Left colon (tissue), 2 donors: ENCODE results near the gene PCED1B. TPM values are rescaled to one million over a fixed set of nuclear protein-coding genes. Genes with fewer than 3 reads are reported as not detected.
"Not testable (repeated sequence)": the region's sequence is repeated elsewhere in the genome, so short reads cannot be mapped to it uniquely, and the experiment has no call there.

Experiments used
- ATAC-seq: fragments of 200-7000 bp; cut with Tn5 transposase; one replicate; pipeline ENCODE4 v1.9.1; 2020; ENCODE audit warnings: mild to moderate bottlenecking, moderate library complexity
- DNase-seq, 2 donors: peaks; one replicate each; pipeline ENCODE4 v3.0.0-alpha.2; 2020
- intact Hi-C, 2 donors: fragments of 100-400 bp; cut with DNase I in 1 of 2; cut with micrococcal nuclease in 1 of 2; formaldehyde crosslinking; loops; one replicate each; pipeline versions ENCODE4 v1.11.2 to v1.14.0; 2022; cut with DNase I, micrococcal nuclease
- microRNA-seq, 2 donors: library from miRNA; unstranded; fragments of <30 nt; microRNA quantifications; one replicate each; pipeline versions ENCODE4 v1.1.0 to v1.2.0, GENCODE V29; 2020
- total RNA-seq, 2 donors: library from RNA; stranded (reverse); fragmentation: NEBNext Ultra II Directional; extraction: Animal tissue kit (Norgen Biotek cat#: 25700); gene quantifications; one replicate each; pipeline ENCODE4 v1.2.1, GENCODE V29; 2021
- donor health status: DM: no; HTN: no; CAD: no.
- donor health status: DM: yes; HTN: yes; CAD: no.

PCED1B gene
- total RNA-seq, 2 donors from 2014 or later: 1.0 to 3.3 TPM

DNA sequence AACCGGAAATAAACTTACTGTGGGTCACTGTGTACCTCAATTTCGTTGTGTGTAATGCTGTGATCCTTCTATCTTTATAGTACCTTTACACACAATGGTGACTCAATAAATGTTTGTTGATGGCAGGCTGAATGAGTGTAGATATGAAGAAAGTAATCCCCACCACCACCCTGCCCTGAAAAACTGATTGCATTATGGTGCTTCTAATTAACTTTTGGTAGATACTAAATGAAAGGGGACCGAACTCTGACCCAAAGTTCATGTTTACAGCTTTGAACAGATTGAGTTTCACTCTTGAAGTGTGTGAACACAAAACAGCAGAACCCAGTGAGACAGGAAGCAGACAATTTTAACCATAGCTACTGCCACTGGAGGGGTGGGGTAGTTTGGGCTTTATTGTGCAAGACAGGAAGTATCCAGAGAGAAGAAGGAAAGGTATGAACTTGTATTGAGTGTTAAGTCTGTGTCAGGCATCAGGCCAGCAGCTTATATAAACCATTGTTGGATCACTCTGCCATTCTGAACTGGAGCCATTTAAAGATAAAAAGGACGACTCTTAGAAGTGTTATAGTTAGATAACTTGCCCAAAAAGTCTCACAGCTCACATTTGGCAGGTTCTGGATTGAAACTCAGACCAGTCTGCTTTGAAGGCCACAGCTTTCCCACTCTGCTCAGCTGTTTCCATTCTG lies 197.3 kb downstream of the PCED1B start:
- intact Hi-C loops: no loop called here
- DNase-seq: peak; percentile 51 to 70
- peak; percentile 95 for ATAC-seq

GRCh38 chr12:47277972-47278448 lies 198.6 kb downstream of the PCED1B start:
- intact Hi-C loops: no loop called here
- DNase-seq (no peak), ATAC-seq (peak; percentile 29)

DNA sequence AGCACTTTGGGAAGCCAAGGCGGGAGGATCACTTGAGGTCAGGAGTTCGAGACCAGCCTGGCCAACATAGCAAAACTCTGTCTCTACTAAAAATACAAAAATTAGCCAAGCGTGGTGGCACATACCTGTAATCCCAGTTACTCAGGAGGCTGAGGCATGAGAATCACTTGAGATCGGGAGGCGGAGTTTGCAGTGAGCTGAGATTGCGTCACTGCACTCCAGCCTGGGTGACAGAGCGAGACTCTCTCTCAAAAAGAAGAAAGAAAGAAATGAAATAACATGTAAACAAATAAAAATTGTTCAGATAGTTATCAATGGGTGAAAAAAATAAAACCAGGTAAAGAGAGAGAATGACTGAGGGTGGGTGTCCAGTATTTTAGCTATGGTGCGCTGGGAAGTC lies 200.3 kb downstream of the PCED1B start:
- intact Hi-C loops: loop anchor here in 1 of 2 donors (10.0 kb wide), 1 partner anchor 235 kb away; no protein-coding TSS in a partner anchor
- DNase-seq, ATAC-seq: not testable (repeated sequence)

DNA sequence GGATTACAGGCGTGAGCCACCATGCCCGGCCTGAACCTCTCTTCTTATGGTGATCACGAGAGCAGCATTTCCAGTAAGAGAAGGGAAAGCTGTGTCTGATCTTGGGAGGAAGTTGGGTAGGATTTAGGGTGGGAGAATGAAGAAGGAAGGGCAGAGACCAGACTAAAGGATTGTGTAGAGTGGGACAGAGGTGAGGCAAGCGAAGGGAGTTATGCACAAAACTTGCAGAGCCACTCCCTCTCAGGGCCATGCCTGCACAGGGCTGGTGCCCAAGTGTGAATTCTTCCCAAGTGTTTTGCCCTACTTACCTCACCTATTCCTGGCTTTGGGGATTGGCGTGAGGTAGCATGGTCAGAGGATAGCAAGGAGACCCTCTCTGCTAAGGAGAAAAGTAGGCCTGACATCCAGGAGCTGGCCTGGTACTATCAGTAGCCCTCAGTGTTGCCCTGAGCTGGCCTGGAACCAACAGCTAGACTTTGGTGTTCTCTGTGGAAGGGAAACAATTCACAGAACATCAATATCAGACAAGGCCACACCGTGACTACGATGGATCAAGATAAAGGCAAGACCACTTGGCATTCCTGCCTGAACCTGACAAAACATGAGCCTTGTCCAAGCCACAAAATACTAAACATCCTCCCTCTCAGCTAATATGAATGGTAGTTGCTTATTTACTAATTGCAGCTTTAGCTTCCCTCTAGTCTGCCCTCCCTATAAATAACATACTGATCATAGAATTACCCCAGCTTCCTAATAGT lies 201.3 kb downstream of the PCED1B start:
- intact Hi-C loops: loop anchor here in 1 of 2 donors (10.0 kb wide), 1 partner anchor 236 kb away; no protein-coding TSS in a partner anchor
- ATAC-seq (no peak), DNase-seq (no peak)

- intact Hi-C loops: loop anchor here in 1 of 2 donors (10.0 kb wide), 1 partner anchor 237 kb away; no protein-coding TSS in a partner anchor
- ATAC-seq: no peak
Observed at GRCh38 chr12:47281667-47282171, 202.3 kb downstream of the PCED1B start.

DNA sequence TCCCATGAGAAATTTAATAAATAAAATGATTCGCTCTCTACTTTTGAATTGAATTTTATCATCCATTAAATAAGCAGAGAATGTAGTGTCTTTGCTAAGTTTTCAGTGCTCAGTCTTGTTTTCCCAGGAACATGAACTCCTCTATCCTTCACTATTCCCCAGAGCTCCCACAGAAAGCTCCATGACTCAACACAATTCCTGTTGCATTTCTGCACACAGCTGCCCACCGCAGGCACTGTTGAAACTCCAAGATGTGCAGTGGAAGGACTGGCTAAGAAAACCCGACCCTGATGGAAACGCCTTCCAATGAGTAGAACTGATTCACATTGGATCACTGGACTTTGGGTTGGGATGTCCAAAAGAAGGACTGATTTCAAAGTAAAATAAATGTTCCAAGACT lies 202.8 kb downstream of the PCED1B start:
- intact Hi-C loops: loop anchor here in 1 of 2 donors (10.0 kb wide), 1 partner anchor 237 kb away; no protein-coding TSS in a partner anchor
- no peak for DNase-seq
- no peak for ATAC-seq

More at GRCh38 chr12:47281667-47282171, 202.3 kb downstream of the PCED1B start:
- no peak for DNase-seq

Small RNAs within 50 kb of the gene (microRNA-seq; reads per million reads assigned to microRNA genes)
- 0 reads per million in 2 donors for gene MIR4698

Other genes starting within 250 kb of the PCED1B start
- gene AMIGO2, start 338 bp downstream of the PCED1B start, total RNA-seq: 1 to 10 TPM; 1.7 to 9.6 TPM